GM21786 (cell line): ENCODE data around the gene ENPP7.

Experiments
- ATAC-seq: cut with Tn5 transposase; IDR thresholded peaks from one replicate; pipeline ENCODE4 v1.9.1; 2021; ENCODE audit not compliant: unreplicated experiment

The ENPP7 gene

DNA sequence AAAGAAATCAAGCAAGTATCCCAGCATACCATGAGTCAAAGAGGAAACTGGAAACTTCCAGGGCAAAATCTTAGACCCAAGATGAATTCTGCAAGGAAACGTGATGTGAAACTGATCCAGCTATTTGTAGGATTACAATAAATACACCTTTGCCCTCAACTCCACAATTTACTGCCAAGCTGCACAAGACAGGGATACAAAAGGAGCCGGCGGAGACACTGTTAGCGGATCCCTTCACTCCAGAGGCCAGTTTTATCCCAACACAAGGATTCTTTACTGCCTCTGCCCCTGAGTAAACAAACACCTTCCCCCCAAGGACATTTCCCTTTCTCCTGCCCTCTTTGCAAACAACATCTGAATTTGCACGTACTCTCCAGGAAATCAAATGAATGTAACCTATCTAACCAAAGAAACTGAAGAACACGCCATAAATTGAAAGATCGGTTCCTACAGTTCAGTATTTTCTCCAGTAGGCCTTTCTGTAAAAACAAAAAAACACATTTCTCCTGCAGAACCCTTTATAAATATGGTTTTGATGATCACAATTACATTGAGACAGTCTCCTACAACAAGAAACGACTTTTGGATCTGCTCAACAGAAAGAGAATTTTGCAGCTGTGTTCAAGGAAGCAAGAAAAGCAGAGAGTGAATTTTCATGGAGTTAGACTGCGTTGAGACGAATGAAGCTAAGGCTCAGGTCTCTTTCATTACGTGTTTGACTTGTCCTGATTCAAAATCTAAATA, 45.8 kb downstream of the ENPP7 start:
- no peak for ATAC-seq

DNA sequence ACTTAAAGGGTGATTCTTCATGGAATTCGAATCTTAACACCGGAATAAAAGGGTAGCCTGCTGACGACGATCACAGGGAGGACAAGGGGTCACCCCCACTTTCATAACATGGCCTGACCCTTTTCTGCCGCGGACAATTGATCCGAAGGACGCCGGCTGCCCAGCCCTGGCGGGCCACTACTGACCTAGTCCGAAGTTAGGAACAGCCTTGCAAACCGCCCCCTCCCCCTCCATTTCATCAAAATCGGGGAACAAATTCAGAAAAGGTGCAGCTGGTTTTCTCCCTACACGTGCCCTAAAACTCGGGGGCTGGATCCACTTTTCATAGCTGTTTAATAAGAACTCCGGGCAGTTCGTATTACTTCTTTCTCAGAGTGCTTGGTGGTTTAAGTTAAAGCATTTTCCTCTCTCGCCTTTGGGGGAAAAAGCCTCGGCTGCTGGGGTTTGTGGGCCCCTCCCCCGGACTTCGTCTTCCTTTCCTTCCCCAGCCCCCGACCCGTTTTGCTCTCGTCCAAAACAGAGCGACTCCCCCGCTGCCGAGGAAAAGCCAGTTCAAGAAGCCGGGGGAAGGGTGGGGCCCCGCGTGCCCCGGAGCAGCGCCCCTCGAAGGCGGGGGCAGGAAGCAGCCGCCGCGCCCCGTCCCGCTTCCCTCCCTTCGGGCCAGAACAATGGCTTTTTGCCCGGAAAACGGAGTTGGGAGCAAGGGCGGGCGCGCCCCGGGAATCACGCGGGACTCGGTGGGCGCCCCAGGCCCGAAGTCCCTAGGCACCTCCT, 46.6 kb downstream of the ENPP7 start:
- ATAC-seq = peak; percentile 15

DNA sequence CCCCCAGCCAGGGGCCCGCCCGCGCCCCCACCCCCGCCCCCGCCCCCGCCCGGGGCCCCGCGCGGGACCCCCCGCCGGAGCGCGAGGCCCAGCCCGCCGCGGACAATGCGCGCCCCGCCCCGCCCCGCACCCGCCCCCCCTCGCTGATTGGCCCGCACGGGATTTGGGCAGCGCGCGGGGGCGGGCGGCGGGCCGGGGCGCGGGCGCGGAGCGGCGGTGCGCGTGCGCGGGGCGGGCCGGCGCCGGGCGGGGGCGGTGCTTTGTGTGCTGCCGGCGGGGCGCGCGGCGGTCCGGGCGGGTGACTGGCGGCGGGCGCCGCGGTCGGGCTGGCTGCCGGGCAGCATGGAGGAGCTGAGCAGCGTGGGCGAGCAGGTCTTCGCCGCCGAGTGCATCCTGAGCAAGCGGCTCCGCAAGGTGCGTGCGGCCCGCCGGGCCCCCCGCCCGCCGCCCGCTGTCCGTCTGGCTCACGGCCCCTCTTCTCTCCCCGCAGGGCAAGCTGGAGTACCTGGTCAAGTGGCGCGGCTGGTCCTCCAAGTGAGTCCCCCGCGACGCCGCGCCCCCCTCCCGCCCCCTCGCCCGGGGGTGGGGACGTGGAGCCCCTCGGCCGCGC, 47.3 kb downstream of the ENPP7 start, which contains the start of gene CBX2:
Gene CBX2, plus strand, starts transcription at position 255 of the 610 bp plus-strand sequence. Its CDS starts 88 bp downstream, at position 343.
- peak; percentile 56 for ATAC-seq

DNA sequence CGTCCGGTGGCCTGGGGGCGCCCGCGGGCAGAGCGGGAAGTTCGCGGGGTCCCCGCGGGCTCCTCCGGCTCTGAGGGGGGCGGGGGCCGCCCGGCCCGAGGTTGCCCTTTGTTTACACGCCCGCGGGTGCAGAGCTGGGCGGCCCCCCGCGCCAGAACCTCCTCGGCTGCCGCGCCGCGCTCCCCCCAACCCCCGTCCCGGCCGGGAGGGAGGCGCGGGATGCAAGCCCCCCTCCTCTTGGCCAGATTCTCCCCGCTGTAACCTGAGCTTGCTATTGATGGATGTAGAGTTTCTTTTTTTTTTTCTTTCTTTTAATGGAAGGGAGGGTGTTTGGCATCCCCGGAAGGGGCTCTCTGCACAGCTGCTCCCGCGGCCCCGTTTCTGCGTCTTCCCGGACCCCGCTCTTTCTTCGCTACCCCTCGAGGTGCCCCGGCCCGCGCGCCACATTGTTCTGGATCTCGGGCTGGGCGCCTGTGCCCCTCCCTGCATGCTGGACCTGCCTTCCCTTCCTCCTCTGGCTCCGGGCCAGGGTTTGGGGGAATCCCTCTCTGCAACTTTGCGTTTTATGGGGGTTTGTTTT, 47.9 kb downstream of the ENPP7 start:
- ATAC-seq = no peak

DNA sequence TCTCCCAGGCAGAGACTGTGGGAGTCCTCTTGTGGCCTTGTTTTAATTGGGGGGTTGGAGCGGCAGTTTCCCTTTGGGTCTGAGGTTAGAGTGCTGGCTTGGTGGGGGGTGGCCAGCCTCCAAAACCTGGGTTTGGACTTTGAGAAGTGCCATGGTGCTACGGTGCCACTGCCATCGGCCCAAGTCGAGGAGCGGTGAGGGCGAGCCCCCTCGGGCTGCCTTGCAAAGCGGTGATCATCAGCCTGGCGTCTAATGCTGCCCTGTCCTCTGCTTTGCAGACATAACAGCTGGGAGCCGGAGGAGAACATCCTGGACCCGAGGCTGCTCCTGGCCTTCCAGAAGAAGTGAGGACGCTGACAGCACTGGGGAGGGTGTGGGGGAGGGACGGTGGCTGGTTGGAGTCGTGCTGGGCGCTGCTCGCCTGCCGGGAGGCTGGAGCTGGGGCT, 48.4 kb downstream of the ENPP7 start:
- no peak for ATAC-seq

DNA sequence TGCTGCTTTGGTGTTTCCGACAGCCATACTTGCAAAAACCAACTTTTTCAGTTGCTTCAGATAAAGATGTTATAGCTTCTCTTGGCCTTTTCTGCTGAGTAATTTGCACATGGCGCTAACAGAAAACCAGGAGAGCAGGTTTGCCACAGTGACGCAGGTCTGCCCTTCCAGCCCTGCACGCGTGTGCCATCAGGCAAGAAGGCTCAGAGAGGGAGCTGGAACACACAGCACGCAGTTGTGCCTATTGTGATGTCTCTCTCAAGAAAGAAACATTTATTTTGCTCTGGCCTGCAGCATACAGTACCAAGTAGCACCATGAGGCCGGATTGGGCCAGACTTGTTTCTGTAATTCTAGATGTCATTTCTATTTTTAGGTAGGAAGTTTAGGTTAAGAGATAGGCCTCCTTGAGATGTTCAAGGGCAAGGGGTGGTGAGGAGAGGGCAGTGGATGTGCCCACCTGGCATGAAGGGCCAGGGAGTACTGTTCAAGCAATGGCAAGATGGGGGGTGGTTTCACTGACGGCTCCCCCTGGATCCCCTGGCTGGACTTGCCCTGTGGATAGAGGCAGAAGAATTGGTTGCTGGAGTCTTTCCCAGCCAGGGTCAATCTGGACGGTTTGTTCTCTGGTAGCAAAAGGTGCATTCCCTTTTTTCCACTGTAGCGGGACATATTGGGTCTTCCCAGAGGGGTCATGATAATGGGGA, 49.1 kb downstream of the ENPP7 start:
- ATAC-seq = no peak

DNA sequence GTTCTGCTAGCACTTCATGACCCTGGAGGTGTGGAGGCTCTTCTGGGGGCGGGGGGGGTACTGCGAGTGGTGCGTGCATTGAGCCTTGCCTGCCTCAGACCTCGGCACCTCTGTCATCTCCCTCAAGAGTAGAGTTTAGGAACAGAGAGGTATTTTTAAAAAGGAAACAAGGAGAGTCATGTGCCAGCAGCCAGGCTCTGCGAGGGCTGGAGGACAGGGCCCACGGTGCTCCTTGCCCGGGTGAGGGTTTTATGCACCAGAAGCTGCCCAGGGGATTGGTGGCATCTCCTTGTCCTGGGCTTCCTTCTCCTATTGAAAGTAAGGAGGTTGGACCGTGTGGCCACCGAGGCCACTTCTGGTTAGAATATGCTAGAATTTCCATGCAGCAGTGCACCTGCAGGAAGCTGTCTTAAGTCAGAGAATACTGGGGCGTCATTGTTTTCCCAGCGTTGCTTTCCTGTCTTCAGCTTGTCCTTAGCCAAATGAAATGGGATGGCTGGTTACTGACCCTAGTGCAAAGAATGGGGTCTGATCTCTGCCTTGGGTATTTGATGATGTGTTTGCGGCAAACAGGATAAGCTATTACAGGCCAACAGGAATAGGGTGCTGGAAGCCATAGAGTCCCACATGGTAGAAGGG, 50.4 kb downstream of the ENPP7 start:
- no peak for ATAC-seq

DNA sequence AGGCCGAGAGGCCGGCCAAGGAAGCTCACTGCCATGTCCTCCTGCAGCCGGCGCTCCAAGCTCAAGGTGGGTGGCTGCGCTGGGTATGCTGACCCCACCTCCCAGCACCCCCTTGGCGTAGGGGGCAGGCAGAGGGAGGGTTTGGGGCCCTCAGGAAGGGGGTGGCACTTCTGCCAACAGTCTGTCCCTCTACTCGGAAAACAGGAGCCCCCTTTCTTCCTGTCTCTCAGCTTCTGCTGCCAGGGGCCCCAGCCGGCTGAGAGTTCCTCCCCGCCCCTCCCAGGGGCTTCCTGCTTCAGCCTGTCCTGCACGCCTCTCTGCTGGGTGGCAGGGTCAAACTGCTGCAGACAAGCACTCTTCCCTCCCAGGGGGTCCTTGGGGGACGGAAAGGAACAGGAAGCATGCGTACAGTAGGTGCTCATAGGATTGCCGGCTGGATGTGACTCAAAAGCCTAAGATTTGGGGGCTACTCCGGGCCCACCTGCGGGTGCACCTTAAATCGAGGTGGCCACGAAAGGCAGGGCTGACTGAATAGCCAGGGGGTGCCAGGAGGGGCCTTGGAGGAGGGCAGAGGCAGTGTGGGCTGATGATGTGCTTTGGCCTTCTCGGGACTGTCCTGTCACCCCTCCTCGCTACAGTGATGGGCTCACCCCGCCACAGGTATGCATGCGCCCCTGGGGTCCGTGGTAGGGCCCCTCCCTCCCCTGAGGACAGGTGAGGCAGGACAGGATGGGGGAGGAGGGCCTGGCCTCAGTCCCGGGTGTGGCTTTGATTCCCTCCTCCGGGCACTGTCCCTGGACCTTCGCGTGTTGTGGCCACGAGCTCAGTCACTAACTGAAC, 51.2 kb downstream of the ENPP7 start:
- no peak for ATAC-seq

DNA sequence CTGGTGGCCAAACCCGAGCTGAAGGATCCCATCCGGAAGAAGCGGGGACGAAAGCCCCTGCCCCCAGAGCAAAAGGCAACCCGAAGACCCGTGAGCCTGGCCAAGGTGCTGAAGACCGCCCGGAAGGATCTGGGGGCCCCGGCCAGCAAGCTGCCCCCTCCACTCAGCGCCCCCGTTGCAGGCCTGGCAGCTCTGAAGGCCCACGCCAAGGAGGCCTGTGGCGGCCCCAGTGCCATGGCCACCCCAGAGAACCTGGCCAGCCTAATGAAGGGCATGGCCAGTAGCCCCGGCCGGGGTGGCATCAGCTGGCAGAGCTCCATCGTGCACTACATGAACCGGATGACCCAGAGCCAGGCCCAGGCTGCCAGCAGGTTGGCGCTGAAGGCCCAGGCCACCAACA, 53.1 kb downstream of the ENPP7 start:
- no peak for ATAC-seq

DNA sequence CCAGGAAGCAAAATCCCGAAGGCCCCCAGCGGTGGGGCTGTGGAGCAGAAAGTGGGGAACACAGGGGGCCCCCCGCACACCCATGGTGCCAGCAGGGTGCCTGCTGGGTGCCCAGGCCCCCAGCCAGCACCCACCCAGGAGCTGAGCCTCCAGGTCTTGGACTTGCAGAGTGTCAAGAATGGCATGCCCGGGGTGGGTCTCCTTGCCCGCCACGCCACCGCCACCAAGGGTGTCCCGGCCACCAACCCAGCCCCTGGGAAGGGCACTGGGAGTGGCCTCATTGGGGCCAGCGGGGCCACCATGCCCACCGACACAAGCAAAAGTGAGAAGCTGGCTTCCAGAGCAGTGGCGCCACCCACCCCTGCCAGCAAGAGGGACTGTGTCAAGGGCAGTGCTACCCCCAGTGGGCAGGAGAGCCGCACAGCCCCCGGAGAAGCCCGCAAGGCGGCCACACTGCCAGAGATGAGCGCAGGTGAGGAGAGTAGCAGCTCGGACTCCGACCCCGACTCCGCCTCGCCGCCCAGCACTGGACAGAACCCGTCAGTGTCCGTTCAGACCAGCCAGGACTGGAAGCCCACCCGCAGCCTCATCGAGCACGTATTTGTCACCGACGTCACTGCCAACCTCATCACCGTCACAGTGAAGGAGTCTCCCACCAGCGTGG, 53.7 kb downstream of the ENPP7 start:
- no peak for ATAC-seq

DNA sequence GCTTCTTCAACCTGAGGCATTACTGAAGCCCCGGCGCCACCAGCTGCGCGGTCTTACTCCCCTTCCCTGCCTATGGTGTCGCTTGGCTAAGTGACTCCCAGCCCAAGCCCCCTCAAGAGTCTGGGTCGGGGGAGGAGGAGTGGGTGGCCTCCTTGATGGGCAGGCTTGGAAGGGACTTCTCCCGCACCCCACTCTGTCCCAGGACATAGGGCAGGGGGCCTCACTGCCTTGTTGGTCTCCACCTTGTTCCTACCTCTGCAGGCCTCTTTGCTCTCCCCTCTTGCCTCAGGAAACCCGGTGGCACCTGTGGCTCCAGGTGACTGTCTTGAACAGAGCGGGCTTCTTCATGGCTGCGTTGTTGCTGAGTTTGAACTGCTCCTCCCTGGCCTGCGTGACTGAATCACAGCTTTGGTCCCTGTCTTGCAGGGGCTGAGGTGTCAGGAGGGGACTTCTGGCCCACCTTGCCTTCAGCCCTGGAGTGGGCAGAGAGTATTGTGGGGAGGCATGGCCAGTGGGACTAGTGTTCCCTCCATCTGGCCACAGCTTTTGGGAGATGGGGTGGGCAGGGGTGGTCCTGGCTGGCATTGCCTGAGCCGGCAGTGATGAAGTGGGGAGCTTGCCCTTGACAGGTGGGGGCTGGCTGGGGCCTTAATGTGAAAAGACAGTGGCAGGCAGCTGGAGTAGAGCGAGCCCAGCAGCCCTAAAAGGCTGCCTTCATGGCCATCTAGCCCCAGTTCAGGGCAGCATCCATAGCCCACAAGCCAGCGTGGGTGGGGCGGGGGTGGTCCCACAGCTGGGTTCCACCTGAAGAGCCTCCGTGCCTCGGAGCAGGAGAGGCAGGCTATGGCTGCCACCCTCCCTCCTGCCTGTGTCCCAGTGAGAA, 54.5 kb downstream of the ENPP7 start:
- no peak for ATAC-seq

DNA sequence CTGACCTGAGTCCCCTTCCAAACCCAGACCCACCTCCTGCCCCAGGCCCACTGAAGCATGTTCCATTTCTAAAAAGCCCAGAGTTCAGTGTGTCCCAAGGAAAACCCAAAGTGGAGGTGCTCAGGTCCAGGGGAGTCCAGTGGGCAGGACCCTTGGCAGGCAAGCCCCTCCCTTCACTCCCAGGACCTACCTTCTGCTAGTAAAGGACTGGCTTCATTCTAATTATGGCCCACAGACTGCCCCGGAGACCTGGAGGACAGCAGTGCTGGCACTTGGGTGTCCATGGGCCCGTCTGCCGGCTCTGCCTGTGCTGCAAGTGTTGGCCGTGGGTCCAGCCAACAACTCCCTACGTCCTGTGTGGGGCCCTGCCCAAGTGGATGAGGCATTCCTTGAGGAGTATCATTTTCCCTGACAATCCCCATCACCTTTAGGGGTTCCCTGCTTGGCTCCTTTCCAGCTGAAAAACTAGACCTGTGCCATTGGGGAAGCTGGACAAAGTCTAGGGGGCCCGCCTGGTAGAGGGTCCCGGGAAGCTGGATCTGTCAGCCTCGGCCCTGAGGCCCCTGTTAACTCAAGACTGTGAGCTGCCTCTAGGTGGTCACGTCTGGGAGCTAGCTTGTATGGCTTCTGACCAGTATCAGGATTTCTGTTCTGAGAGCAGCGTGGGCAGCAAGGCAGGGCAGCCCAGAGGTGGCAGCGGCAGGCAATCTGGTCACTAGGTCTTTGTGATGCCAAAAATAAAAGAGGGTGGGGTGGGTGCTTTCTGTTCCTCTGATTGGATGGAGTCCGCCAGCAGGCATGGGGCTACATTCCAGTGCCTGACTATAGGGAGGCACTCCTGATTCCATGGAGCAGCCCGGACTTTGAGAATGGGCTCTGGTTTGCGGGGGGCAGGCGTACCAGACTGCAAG, 55.4 kb downstream of the ENPP7 start:
- no peak for ATAC-seq

DNA sequence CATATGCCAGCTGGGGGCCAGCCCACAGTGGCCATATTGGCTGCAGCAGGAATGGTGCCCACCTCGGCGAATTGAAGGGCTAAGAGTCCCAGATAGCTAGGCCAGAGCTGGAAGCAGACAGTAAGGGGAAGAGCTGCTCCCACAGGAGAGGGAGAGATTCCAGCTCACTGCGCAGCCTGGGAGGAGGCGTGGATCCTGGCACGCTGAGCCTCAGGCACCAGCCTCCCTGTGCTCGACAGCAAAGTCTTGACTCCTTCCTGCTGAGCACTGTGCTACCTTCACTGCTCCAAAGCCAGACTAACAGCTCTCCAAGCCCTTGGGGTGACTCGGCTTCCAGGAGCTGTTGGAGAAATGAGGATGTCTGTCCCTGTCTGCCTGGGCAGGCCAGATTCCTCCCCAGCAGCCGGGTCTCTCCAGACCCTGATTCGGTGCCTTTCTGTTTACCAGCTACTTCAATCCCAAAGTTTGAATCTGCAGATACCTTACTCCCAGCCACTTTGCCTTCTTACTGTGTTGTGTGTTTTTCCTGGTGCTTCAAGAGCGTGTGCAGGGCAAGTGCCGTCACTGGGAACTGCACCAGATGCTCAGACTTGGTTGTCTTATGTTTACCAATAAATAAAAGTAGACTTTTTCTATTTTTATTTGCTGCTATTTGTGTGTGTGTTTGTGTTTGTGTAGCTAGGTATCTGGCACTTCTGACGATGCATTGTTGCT, 56.3 kb downstream of the ENPP7 start:
- no peak for ATAC-seq

DNA sequence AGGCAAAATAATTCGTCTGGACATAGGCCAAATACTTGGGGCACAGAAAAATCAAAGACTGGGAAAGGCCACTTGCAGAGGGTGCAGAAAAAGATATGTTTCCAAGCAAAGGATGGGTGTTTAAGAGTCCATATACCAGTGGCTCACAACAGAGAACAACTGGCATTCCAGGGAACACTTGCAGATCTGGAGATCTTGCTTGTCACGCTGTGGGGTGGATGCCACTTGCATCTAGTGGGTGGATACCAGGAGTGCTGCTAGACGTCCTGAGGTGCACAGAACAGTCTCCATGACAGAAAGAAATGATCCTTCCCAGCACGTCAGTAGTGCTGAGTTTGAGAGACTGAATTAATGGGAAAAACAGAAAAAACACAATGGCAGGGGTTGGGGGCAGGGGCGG, 57.7 kb downstream of the ENPP7 start:
- ATAC-seq = no peak

DNA sequence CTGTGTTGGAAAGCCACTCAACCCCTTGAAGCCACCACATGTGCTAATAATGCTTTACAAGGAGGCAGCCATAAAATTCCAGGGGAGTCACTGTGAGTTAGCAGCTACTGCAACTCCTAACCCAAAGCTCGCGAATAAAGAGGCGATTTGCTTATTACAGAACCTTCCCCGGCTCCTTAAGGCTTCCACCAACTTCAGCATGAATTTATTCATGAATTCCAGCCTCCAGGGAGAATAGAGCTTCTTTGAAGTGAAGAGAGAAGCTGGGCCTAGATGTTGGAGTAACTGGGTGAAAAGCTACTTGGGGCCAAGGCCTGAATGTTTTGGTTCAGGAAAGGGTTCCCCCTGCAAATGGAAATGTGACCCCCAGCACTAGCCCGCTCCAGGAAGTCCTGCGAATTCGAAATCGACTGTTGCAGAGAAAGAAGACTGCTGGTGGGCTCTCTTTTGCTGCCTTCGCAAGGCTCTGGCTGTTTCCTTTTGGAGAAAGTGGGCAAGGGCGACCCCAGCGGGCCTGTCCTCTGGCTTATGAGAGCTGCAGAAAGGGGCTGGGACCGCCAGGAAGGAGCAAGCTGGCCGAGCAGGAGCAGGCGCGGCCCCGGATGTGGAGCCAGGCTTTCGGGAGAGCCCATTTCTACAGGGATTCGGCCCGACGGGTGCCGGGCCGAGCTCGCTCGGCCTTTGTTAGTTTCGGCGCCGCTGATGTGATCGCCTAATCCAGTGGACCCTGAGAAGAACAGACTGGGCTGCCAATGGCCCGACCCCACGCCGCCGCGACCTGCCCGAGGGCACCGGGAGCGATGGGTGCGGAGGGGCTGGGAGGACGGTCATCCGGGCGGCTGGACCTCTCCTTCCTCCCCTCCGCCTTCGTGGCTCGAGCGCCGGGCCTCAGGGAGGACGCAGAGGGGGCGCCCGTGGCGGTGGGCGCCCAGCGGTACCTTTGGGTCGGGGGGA, 58.5 kb downstream of the ENPP7 start:
- no peak for ATAC-seq
